ENCODE results near the gene SLC35B2. TPM values are rescaled to one million over a fixed set of nuclear protein-coding genes. Genes with fewer than 3 reads are reported as not detected.

SLC35B2 gene
- total and polyA plus RNA-seq, 9 of the 15 experiments (the other 6 are each of a cell fraction or from before 2014, with no cell fraction given), result 14.5 to 59.1 (median 47.1) TPM

- TF ChIP-seq ZNF668 (CRISPR knock-in tag; IDR thresholded peaks at IDR 0.05) (no peak), WHSC1 (IDR thresholded peaks at IDR 0.05; ENCODE audit: low read length) (no peak), HES1 (IDR thresholded peaks at IDR 0.05; ENCODE audit: low read depth) (peak; percentile 65), IRF9 (tag; IDR thresholded peaks at IDR 0.05) (no peak), RBM14 (IDR thresholded peaks at IDR 0.05; ENCODE audit: borderline replicate concordance, insufficient read depth, low read depth, low read length) (no peak), PHF8 (IDR thresholded peaks at IDR 0.05; ENCODE audit: borderline replicate concordance, low read length) (peak; percentile 99), EP400 (IDR thresholded peaks at IDR 0.05) (no peak; the same call in 1 of the 2 replicates), ZFPM2 (CRISPR knock-in tag; IDR thresholded peaks at IDR 0.05) (no peak), ZNF384 (IDR thresholded peaks at IDR 0.05; ENCODE audit: low read depth, low read length) (no peak), MEIS2 (IDR thresholded peaks at IDR 0.05; ENCODE audit: partially characterized antibody) (peak; percentile 41), SFPQ (IDR thresholded peaks at IDR 0.05; ENCODE audit: low read depth, low read length) (no peak), SNIP1 (IDR thresholded peaks at IDR 0.05; ENCODE audit: low read depth) (peak; percentile 80), RBBP5 (IDR thresholded peaks at IDR 0.05; ENCODE audit: borderline replicate concordance, insufficient read depth, low read length, poor library complexity, severe bottlenecking) (peak; percentile 87), HMGN3 (IDR thresholded peaks at IDR 0.05; ENCODE audit: borderline replicate concordance, extremely low read depth, insufficient read length, low read depth, low read length) (no peak), ZNF3 (CRISPR knock-in tag; IDR thresholded peaks at IDR 0.05) (0 out of 2 replicates have a peak, but pooled peaks have one; percentile 37), ETV1 (tag; conservative IDR thresholded peaks at IDR 0.05; ENCODE audit: low read depth) (no peak), GABPB2 (CRISPR knock-in tag; conservative IDR thresholded peaks at IDR 0.05) (no peak), ZBTB49 (CRISPR knock-in tag; IDR thresholded peaks at IDR 0.05; ENCODE audit: borderline replicate concordance) (peak; percentile 89; the same call in 1 of the 2 replicates), GMEB1 (CRISPR knock-in tag; IDR thresholded peaks at IDR 0.05) (no peak), ARID2 (IDR thresholded peaks at IDR 0.05) (peak; percentile 61)
Measured at GRCh38 chr6:44246663-44247337, 10.5 kb downstream of the SLC35B2 start, which contains the start of gene HSP90AB1 (continued).

Data from K562 (cell line).